ENCODE measurements around the gene TMEM214. TPM values are rescaled to one million over a fixed set of nuclear protein-coding genes. Genes with fewer than 3 reads are reported as not detected.
A peak's percentile ranks its signal among the peaks of the same experiment; 100 is the strongest.

Gene TMEM214
- total RNA-seq, 6 donors from 2014 or later = 42.5 to 176 (median 62.0) TPM

GRCh38 chr2:26997394-26997793 lies 35.4 kb upstream of the TMEM214 start:
- H3K27ac ChIP-seq = no peak overlapping the region
- DNase-seq = no peak
- ATAC-seq (ENCODE audit: low FRiP score in 2 of 2) = no peak
- no peaks in the 10 kb centered on the region for H3K9me3 ChIP-seq
- no peaks in the 10 kb centered on the region for H3K4me1 ChIP-seq
- TF ChIP-seq POLR2AphosphoS5 (IDR thresholded peaks at IDR 0.05) = no peak
- TF ChIP-seq POLR2A (IDR thresholded peaks at IDR 0.05) = no peak
- TF ChIP-seq EP300 (IDR thresholded peaks at IDR 0.05) = no peak
- TF ChIP-seq CTCF (IDR thresholded peaks at IDR 0.05) = no peak
- no peaks in the 10 kb centered on the region for H3K27me3 ChIP-seq
- 73 to 77% methylated on average over 10 of the region's 10 CpGs for WGBS, 2 donors
- no peak overlapping the region for H3K4me3 ChIP-seq
- no peaks in the 10 kb centered on the region for H3K36me3 ChIP-seq

GRCh38 chr2:26998323-26998722 lies 34.4 kb upstream of the TMEM214 start:
- no peak for TF ChIP-seq POLR2AphosphoS5 (IDR thresholded peaks at IDR 0.05)
- no peaks in the 10 kb centered on the region for H3K4me1 ChIP-seq
- no peaks in the 10 kb centered on the region for H3K36me3 ChIP-seq
- no peak for ATAC-seq (ENCODE audit: low FRiP score in 2 of 2)
- no peak for DNase-seq
- H3K27me3 ChIP-seq = no peaks in the 10 kb centered on the region
- no peaks in the 10 kb centered on the region for H3K9me3 ChIP-seq
- no peak overlapping the region for H3K27ac ChIP-seq
- 67 to 73% methylated on average over 1 of the region's 1 CpG for WGBS, 2 donors
- H3K4me3 ChIP-seq = no peak overlapping the region

GRCh38 chr2:27000228-27000627 lies 32.5 kb upstream of the TMEM214 start:
- no peak for ATAC-seq (ENCODE audit: low FRiP score in 2 of 2)
- H3K36me3 ChIP-seq = no peaks in the 10 kb centered on the region
- WGBS, 2 donors = 66 to 80% methylated on average over 4 of the region's 4 CpGs
- no peaks in the 10 kb centered on the region for H3K4me1 ChIP-seq
- H3K27ac ChIP-seq = no peak overlapping the region
- H3K9me3 ChIP-seq = no peaks in the 10 kb centered on the region
- no peak for DNase-seq
- H3K27me3 ChIP-seq = no peaks in the 10 kb centered on the region
- no peak overlapping the region for H3K4me3 ChIP-seq
- TF ChIP-seq POLR2AphosphoS5 (IDR thresholded peaks at IDR 0.05) (no peak), POLR2A (IDR thresholded peaks at IDR 0.05) (no peak), EP300 (IDR thresholded peaks at IDR 0.05) (no peak)

GRCh38 chr2:27000995-27001394 lies 31.8 kb upstream of the TMEM214 start:
- Histone ChIP-seq H3K27me3 (no peaks in the 10 kb centered on the region), H3K9me3 (no peaks in the 10 kb centered on the region), H3K4me1 (no peaks in the 10 kb centered on the region), H3K36me3 (no peaks in the 10 kb centered on the region), H3K4me3 (no peak overlapping the region), H3K27ac (no peak overlapping the region)
- WGBS, 2 donors = 83 to 90% methylated on average over 2 of the region's 2 CpGs
- DNase-seq (no peak), ATAC-seq (ENCODE audit: low FRiP score in 2 of 2) (no peak)
- TF ChIP-seq CTCF (IDR thresholded peaks at IDR 0.05) (no peak), POLR2A (IDR thresholded peaks at IDR 0.05) (no peak), POLR2AphosphoS5 (IDR thresholded peaks at IDR 0.05) (no peak), EP300 (IDR thresholded peaks at IDR 0.05) (no peak)

- Histone ChIP-seq H3K36me3 (no peaks in the 10 kb centered on the region), H3K4me1 (no peaks in the 10 kb centered on the region), H3K27me3 (no peaks in the 10 kb centered on the region), H3K27ac (no peak overlapping the region), H3K4me3 (no peak overlapping the region), H3K9me3 (no peaks in the 10 kb centered on the region)
- TF ChIP-seq EP300 (IDR thresholded peaks at IDR 0.05) = no peak
- TF ChIP-seq POLR2A (IDR thresholded peaks at IDR 0.05) = no peak
- no peak for TF ChIP-seq POLR2AphosphoS5 (IDR thresholded peaks at IDR 0.05)
- no peak for TF ChIP-seq CTCF (IDR thresholded peaks at IDR 0.05)
- ATAC-seq (ENCODE audit: low FRiP score in 2 of 2) (no peak), DNase-seq (no peak)
- WGBS, 2 donors = 65 to 75% methylated on average over 5 of the region's 5 CpGs
Observed at GRCh38 chr2:27001950-27002349, 30.8 kb upstream of the TMEM214 start.

GRCh38 chr2:27003007-27003406 lies 29.8 kb upstream of the TMEM214 start:
- H3K27me3 ChIP-seq = no peaks in the 10 kb centered on the region
- H3K9me3 ChIP-seq = no peaks in the 10 kb centered on the region
- 93 to 94% methylated on average over 4 of the region's 4 CpGs for WGBS, 2 donors
- no peaks in the 10 kb centered on the region for H3K36me3 ChIP-seq
- H3K4me3 ChIP-seq = no peak overlapping the region
- no peak for TF ChIP-seq POLR2A (IDR thresholded peaks at IDR 0.05)
- TF ChIP-seq POLR2AphosphoS5 (IDR thresholded peaks at IDR 0.05) = no peak
- no peak for TF ChIP-seq CTCF (IDR thresholded peaks at IDR 0.05)
- no peak for TF ChIP-seq EP300 (IDR thresholded peaks at IDR 0.05)
- no peaks in the 10 kb centered on the region for H3K4me1 ChIP-seq
- ATAC-seq (ENCODE audit: low FRiP score in 2 of 2) (peak in 1 of 2 donors; percentile 24), DNase-seq (no peak)
- H3K27ac ChIP-seq = no peak overlapping the region
